Measurements from ENCODE around the gene ENOX1.

ENOX1 gene

DNA sequence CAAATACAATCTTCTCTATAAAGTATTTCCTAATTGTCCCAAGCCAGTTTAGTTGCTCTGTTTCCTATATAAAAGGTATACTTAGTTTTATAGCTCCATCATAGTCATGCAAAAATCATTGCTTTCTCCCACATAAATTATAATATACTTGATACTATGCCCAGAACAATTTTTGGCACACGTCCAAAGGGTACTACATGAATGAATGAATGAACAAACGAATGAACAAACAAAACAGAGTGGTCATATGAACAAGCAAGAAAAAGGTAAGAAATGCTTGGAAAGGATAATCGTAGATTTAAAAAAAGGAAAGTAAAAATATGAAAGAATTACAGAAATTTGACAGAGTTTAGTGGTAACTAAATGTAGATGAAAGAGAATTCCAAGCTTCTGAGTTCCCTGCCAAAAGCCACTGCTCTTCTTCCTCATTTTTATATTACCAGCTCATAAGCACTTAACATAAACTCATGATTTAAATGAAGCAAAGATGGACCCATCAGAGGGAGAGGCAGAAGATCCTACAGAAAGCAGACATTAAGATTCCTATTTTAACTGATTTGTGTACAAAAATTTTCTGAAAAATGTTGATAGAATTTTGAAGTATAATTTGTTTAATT, 123.2 kb downstream of the ENOX1 start:
- TF ChIP-seq, protein P1, sequence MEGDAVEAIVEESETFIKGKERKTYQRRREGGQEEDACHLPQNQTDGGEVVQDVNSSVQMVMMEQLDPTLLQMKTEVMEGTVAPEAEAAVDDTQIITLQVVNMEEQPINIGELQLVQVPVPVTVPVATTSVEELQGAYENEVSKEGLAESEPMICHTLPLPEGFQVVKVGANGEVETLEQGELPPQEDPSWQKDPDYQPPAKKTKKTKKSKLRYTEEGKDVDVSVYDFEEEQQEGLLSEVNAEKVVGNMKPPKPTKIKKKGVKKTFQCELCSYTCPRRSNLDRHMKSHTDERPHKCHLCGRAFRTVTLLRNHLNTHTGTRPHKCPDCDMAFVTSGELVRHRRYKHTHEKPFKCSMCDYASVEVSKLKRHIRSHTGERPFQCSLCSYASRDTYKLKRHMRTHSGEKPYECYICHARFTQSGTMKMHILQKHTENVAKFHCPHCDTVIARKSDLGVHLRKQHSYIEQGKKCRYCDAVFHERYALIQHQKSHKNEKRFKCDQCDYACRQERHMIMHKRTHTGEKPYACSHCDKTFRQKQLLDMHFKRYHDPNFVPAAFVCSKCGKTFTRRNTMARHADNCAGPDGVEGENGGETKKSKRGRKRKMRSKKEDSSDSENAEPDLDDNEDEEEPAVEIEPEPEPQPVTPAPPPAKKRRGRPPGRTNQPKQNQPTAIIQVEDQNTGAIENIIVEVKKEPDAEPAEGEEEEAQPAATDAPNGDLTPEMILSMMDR (conservative IDR thresholded peaks at IDR 0.05; ENCODE audit: control insufficient read depth, insufficient read depth, low read depth, low read length) = no peak
- DNase-seq (ENCODE audit: low read depth) = peak; percentile 59
- no peak overlapping the region for H3K4me3 ChIP-seq (ENCODE audit: control insufficient read depth, low read depth, low read length)

GRCh38 chr13:43662976-43663375, 123.8 kb downstream of the ENOX1 start:
- peak; percentile 6 for DNase-seq (ENCODE audit: low read depth)
- TF ChIP-seq, protein P1 (conservative IDR thresholded peaks at IDR 0.05; ENCODE audit: control insufficient read depth, insufficient read depth, low read depth, low read length) = no peak

DNA sequence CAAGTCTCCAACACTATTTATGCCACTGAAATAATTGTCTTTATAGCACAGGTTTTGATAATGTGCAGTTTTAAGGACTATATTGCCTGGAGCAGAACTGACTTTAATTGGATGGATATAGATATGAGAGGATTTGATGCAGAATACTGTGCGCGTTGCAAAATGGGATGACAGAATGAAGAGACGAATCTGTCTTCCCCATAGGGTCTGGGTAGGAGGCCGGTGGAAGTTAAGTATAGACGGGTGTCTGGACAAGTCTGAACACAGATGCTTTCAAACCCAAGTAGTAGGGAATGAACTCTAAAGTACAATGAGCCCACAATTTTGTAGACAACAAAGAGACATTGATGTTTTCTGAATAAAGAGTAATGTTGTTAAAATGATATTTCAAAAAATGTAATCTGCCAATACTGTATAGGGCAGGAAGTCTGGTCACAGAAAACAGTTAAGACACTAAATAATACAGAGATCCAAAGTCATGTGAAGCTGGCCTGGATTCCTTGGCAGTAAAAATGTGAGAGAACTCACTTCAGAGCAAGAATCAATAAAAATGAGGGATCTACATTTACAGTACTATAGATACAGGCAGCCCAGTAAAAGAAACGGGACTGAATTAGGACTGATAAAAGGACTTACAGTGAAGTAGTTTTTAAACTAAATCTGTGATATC, 125.5 kb downstream of the ENOX1 start:
- TF ChIP-seq, protein P1 (conservative IDR thresholded peaks at IDR 0.05; ENCODE audit: control insufficient read depth, insufficient read depth, low read depth, low read length) = no peak
- DNase-seq (ENCODE audit: low read depth) = no peak
- no peak overlapping the region for H3K4me3 ChIP-seq (ENCODE audit: control insufficient read depth, low read depth, low read length)

More at GRCh38 chr13:43662976-43663375, 123.8 kb downstream of the ENOX1 start:
- no peak overlapping the region for H3K4me3 ChIP-seq (ENCODE audit: control insufficient read depth, low read depth, low read length)

DNA sequence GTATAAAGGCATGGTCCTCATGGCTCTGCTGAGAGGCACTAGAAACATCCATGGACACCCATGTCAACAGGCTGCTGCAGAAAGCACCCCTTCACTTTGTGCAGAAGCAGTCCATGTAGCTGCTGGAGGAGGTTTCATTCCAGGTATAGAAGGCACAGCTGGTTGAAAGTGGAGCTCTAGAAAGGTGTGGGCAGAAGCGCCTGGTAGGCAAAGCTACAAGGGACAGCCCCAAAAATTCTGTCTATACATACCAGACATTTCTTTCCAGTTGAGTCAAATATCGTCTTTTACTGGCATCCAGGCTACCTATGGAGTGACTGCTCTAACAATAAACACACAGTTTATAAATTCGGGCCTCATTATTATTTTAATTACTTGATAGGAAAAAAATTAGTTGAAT, 129.3 kb downstream of the ENOX1 start:
- TF ChIP-seq, protein P1 (conservative IDR thresholded peaks at IDR 0.05; ENCODE audit: control insufficient read depth, insufficient read depth, low read depth, low read length) = no peak
- no peak for DNase-seq (ENCODE audit: low read depth)
- H3K4me3 ChIP-seq (ENCODE audit: control insufficient read depth, low read depth, low read length) = no peak overlapping the region

GRCh38 chr13:43653980-43654379, 132.8 kb downstream of the ENOX1 start:
- H3K4me3 ChIP-seq (ENCODE audit: control insufficient read depth, low read depth, low read length) = no peak overlapping the region
- TF ChIP-seq, protein P1 (conservative IDR thresholded peaks at IDR 0.05; ENCODE audit: control insufficient read depth, insufficient read depth, low read depth, low read length) = no peak
- DNase-seq (ENCODE audit: low read depth) = no peak

GRCh38 chr13:43653395-43653794, 133.4 kb downstream of the ENOX1 start:
- TF ChIP-seq, protein P1 (conservative IDR thresholded peaks at IDR 0.05; ENCODE audit: control insufficient read depth, insufficient read depth, low read depth, low read length) = no peak
- no peak overlapping the region for H3K4me3 ChIP-seq (ENCODE audit: control insufficient read depth, low read depth, low read length)
- DNase-seq (ENCODE audit: low read depth) = no peak

All from fibroblast of mammary gland (primary cell).